ENCODE measurements around the gene CDKL4. TPM values are rescaled to one million over a fixed set of nuclear protein-coding genes. Genes with fewer than 3 reads are reported as not detected.

Gene CDKL4
- total and polyA plus RNA-seq, 2 of the 13 experiments (the other 11 are each of a cell fraction or from before 2014, with no cell fraction given): 0.29 to 0.50 TPM

DNA sequence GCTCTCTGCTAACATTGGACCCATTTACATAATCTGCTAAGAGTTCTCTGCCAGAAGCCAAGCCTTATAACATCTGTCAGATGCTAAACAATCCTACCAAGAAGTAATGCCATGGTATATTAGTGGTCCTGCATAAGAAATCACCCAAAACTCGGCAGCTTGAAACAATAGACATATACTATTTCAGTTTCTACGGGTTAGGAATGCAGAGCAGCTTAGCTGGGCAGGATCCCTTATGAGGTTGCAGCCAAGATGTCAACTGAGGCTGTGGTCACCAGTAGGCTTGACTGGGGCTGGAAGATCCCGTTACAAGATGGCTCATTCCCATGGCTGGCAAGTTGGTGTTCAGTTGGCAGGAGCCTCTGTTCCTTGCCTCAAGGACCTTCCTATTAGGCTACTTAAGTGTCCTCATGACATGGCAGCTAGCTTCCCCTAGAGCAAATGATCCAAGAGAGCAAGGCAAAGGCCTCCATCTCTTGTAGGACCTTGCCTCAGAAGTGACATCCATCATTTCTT is 97.8 kb downstream of the CDKL4 start:
- WGBS (ENCODE audit: low lambda C conversion rate): 43% methylated on average over 2 of the region's 3 CpGs
- no peaks in the 10 kb centered on the region for H3K9me3 ChIP-seq (ENCODE audit: low read length)
- peaks cover 27% of the 10 kb centered on the region for H3K4me1 ChIP-seq (ENCODE audit: insufficient read depth, low read length)
- no peaks in the 10 kb centered on the region for H4K20me1 ChIP-seq (ENCODE audit: insufficient read depth, low read length)
- ATAC-seq (no peak), FAIRE-seq (no peak), DNase-seq (ENCODE audit: low spot score) (no peak)
- no peak overlapping the region for H3K27ac ChIP-seq (ENCODE audit: extremely low read length, insufficient read depth, low read length)
- ChIA-PET POLR2A (interaction anchor here (1.6 kb wide), 1 partner anchor 22 kb away, joined by 4 read pairs; no protein-coding TSS in a partner anchor), CTCF (ENCODE audit: low intra/inter-chr PET ratio, low total read pairs) (no interaction called here)
- intact Hi-C loops (cut with micrococcal nuclease; ENCODE audit: unreplicated experiment): no loop called here
- H3K36me3 ChIP-seq (replicated peaks in 1 of 2; ENCODE audit: control insufficient read depth in 1 of 2, insufficient read depth in 2 of 2, low read length in 2 of 2): no peaks in the 10 kb centered on the region
- no peak overlapping the region for H3K9ac ChIP-seq (ENCODE audit: insufficient read depth, low read depth, low read length)
- no peaks in the 10 kb centered on the region for H3K79me2 ChIP-seq (ENCODE audit: insufficient read depth, low read length)
- BruUV-seq (replicated peaks): no TSS peak
- TF ChIP-seq ZNF790 (CRISPR knock-in tag; IDR thresholded peaks at IDR 0.05; ENCODE audit: borderline replicate concordance) (no peak), ZNF136 (CRISPR knock-in tag; IDR thresholded peaks at IDR 0.05; ENCODE audit: low read depth) (no peak), ZNF788 (CRISPR knock-in tag; IDR thresholded peaks at IDR 0.05; ENCODE audit: borderline replicate concordance) (no peak), ZNF672 (CRISPR knock-in tag; IDR thresholded peaks at IDR 0.05) (no peak), HMG20A (CRISPR knock-in tag; IDR thresholded peaks at IDR 0.05; ENCODE audit: borderline replicate concordance) (no peak), ADNP (CRISPR knock-in tag; IDR thresholded peaks at IDR 0.05) (no peak), ZNF180 (CRISPR knock-in tag; IDR thresholded peaks at IDR 0.05; ENCODE audit: borderline replicate concordance, low read depth) (no peak), TBX2 (CRISPR knock-in tag; IDR thresholded peaks at IDR 0.05; ENCODE audit: borderline replicate concordance) (no peak), SMAD1 (CRISPR knock-in tag; IDR thresholded peaks at IDR 0.05; ENCODE audit: borderline replicate concordance, low read depth) (no peak), SIN3A (IDR thresholded peaks at IDR 0.05; ENCODE audit: borderline replicate concordance, low read depth, low read length) (no peak), SSRP1 (CRISPR knock-in tag; IDR thresholded peaks at IDR 0.05) (no peak), ZNF569 (CRISPR knock-in tag; IDR thresholded peaks at IDR 0.05; ENCODE audit: borderline replicate concordance) (no peak), ZNF234 (CRISPR knock-in tag; conservative IDR thresholded peaks at IDR 0.05) (no peak)
- TF ChIP-seq, protein P1, sequence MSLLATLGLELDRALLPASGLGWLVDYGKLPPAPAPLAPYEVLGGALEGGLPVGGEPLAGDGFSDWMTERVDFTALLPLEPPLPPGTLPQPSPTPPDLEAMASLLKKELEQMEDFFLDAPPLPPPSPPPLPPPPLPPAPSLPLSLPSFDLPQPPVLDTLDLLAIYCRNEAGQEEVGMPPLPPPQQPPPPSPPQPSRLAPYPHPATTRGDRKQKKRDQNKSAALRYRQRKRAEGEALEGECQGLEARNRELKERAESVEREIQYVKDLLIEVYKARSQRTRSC (CRISPR knock-in tag; IDR thresholded peaks at IDR 0.05; ENCODE audit: low read depth): no peak
- TF ChIP-seq, protein P2, sequence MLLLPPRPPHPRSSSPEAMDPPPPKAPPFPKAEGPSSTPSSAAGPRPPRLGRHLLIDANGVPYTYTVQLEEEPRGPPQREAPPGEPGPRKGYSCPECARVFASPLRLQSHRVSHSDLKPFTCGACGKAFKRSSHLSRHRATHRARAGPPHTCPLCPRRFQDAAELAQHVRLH (CRISPR knock-in tag; IDR thresholded peaks at IDR 0.05; ENCODE audit: borderline replicate concordance, low read depth): no peak
- no peaks in the 10 kb centered on the region for H3K27me3 ChIP-seq (ENCODE audit: control insufficient read depth in 1 of 2, insufficient read depth in 2 of 2, low read length in 2 of 2)
- H2AFZ ChIP-seq (ENCODE audit: low read length): no peak overlapping the region
- no peak overlapping the region for H3K4me3 ChIP-seq (replicated peaks in 1 of 3; ENCODE audit: insufficient read depth in 1 of 3, low read depth in 2 of 3, low read length in 3 of 3)
- in situ Hi-C loops (cut with HindIII; ENCODE audit: extremely low pct_ligation_motif_present, low pct_unique_long_range_greater_than_20kb): no loop called here
- no peak overlapping the region for H3K4me2 ChIP-seq (ENCODE audit: low read depth, low read length)

Measured in HepG2 (cell line).